NOMO-1 treated with DMSO at 0.1 percent for 48 hours (cell line): ENCODE results near the gene TSPAN9.

Experiments used
- DNase-seq: peaks from one replicate; lab custom pipeline; 2025; ENCODE audit not compliant: unreplicated experiment; lab: John Stamatoyannopoulos, UW

The TSPAN9 gene

GRCh38 chr12:3158851-3159465 lies 81.8 kb downstream of the TSPAN9 start:
- DNase-seq = no peak

DNA sequence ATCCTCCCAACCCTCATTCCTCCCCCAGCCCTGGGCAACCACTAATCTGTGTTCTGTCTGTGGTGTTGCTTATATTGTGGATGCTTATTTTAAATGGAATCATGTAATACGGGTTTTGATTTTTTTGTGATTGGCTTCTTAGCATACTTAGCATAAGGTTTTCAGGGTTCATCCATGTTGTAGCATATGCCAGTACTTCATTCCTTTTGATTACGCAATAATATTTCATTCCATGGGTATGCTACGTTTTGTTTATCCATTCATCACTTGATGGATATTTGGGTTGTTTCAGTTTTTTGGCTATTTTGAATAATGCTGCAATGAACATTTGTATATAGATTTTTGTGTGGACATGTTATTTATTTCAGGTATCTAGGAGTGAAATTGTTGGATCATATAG lies 82.9 kb downstream of the TSPAN9 start:
- no peak for DNase-seq

DNA sequence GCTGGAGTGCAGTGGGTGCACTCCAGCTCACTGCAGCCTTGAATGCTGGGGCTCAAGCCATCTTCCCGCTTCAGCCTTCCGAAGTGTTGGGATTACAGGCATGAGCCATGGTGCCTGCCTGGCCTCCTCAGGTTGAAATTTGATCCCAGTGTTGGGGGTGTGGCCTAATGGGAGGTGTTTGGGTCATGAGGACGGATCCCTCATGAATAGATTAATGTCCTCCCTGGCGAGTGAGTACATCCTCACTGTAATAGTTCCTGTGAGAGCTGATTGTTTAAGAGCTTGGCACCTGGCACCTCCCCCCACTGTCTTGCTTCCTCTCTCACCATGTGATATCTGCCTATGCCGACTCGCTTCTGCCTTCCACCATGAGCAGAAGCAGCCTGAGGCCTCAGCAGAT lies 84.7 kb downstream of the TSPAN9 start:
- DNase-seq = no peak

DNA sequence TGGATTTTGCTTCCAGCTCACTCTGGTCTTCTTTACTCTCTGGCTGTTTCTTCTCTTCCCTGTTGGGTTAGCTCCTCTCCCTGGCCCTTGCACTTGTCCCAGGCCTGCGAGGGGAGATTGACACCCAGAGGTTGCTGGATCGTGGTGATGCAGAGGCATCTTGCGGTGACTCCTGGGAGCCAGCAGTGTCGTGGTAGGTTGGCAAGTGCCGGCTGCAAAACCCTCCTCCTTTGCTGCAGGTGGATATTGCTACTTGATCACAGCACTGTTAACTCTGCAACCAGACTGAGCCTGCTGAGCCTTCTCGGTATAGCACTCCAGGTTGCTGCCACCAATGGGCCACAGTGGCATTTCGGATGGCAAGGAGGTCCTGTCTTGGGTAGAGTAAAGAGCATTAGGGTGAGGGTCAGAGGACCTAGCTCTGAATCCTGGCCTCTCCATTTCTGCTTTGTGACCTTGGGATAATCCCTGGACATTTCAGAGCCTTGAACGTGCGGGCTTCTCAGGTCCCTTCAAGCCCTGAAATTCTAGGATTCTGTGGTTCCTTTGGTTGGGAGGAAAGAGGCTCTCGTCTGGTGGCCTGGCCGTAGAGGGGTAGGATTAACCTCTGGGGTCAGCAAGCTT lies 87.4 kb downstream of the TSPAN9 start:
- DNase-seq = no peak

- DNase-seq = no peak
Observed at GRCh38 chr12:3165078-3165980, 88.2 kb downstream of the TSPAN9 start.

GRCh38 chr12:3167636-3168035 lies 90.5 kb downstream of the TSPAN9 start:
- DNase-seq = no peak

DNA sequence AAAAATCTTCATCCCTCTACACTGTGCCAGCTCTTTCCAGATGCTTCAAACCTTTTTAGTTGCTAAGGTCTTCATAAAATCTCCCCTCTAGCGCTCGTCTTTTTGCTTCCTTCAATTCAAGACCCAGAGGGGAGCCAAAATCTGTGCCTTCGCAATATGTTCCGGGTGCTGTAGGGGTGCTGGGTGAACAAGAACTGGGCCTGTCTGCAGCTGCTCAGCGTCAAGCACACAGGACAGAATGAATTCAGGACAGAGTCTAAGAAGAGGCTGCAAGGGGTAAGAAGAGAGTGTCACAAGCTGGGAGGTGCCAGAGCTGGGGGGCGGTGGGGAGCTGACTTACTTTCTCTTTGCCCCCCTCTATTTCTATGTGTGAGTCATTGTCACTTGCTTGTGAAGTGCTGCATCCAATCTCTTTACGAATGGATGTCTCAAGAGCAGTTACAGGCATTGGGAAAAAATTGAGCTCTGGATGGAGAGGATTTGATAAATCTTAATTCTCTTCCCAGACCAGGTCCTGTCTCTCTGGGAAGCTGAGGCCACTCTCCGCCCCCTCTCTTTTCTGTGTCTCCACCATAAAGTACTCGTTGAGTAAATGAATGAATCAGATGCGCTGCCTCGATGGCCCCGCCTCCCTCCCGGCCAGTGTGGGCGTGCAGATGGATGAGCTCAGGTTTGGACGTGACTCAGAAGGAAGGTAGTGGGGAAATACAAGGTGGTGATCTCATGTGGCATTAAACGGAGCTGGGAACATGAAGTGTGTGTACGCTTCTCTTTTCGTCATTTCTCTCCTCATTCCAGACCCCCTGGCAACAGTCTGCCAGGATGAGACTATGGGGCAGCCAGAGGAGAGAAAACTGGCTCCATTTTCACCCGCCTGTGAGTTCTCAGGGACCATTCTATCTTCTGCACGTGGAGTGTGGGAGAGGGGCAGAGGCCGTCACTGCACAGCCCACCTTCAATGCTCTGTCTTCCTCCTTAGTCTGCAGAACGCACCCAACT lies 91.3 kb downstream of the TSPAN9 start:
- no peak for DNase-seq

GRCh38 chr12:3170423-3171194 lies 93.4 kb downstream of the TSPAN9 start:
- DNase-seq = no peak

DNA sequence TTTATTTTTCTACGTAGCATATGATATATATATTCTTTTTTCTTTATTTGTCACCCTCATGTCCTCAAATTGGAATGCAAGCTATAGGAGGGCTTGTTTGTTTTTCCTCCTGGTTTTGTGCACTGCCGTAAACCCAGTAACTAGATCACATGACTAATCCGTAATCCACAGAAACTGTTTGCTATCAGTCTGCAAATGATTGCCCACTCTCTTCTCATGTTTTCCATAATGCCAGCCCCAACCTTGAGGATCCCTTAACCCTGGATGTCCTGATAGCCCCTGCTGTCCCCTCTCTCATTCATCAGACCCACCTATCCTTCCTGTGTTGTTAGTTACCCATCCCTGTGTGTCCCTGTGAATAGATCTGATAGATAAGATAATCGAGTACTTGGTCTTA lies 94.0 kb downstream of the TSPAN9 start:
- DNase-seq = no peak

- no peak for DNase-seq
Observed at GRCh38 chr12:3172124-3173007, 95.2 kb downstream of the TSPAN9 start.

DNA sequence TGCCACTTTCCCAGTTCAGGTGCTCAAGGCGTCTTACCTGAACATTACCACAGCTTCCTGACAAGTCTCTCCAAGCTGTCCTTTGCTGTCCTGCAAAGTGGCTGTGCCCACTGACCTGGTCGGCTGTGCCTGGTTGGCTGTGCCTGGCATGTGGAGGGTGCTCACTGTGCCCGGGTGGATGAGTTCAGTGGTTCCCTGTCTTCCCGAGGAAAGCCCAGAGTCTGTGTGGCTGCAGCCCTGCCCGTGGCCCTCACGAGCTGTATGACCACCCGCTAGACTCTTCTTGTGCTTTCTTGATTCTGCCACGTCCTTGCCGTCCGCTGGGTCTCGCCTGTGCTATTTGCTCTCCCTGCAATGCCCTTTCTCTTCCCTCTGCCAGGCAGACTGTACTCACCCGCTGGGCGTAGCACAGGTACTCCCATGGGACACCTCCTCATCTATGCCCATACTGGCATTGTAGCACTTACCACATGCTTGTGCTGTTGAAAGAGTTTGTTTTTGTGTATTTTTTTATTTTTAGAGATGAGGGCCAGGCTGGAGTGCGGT lies 95.9 kb downstream of the TSPAN9 start:
- DNase-seq = no peak

- no peak for DNase-seq
Observed at GRCh38 chr12:3173912-3174311, 96.7 kb downstream of the TSPAN9 start.

- DNase-seq = no peak
Observed at GRCh38 chr12:3175238-3175637, 98.1 kb downstream of the TSPAN9 start.

- DNase-seq = no peak
Observed at GRCh38 chr12:3176754-3177153, 99.6 kb downstream of the TSPAN9 start.

- no peak for DNase-seq
Observed at GRCh38 chr12:3177778-3178425, 100.7 kb downstream of the TSPAN9 start.

GRCh38 chr12:3178671-3179313 lies 101.6 kb downstream of the TSPAN9 start:
- DNase-seq = no peak

- no peak for DNase-seq
Observed at GRCh38 chr12:3179731-3180130, 102.6 kb downstream of the TSPAN9 start.

DNA sequence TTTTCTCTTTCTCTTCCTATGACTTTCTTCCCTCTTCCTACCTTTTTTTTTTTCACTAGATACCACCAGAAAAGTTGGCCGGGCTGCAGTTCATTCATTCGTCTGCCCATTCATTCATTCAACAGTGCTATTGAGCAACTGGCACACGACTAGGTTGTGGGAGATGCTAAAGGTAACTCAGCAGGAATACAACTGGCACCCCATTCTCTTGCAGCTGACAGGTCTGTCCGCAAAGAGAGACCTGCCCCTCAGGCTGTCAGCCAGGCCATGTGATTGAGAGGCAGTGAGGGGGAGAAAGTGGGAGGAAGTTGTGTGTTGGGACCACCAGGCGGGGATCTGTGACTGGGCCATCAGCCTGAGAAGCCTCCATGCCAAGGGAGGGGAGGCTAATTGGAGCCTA lies 105.2 kb downstream of the TSPAN9 start:
- no peak for DNase-seq
